GM12874 (cell line): ENCODE measurements around the gene UMODL1.
A peak's percentile ranks its signal among the peaks of the same experiment; 100 is the strongest.

Source experiments
- CTCF ChIP-seq: IDR thresholded peaks from 2 replicates; pipeline ENCODE4 v1.5.1; 2011; ENCODE audit warnings: low read depth, mild to moderate bottlenecking, control low read depth, low read length, moderate library complexity; ENCODE audit not compliant: insufficient read depth

The UMODL1 gene

GRCh38 chr21:42114646-42115045 is 43.5 kb downstream of the UMODL1 start:
- TF ChIP-seq CTCF = no peak

- no peak for TF ChIP-seq CTCF
Observed at GRCh38 chr21:42115136-42115683, 44.1 kb downstream of the UMODL1 start.

- TF ChIP-seq CTCF = peak; percentile 89
Observed at GRCh38 chr21:42117229-42117966, 46.3 kb downstream of the UMODL1 start.

GRCh38 chr21:42117967-42118780 is 47.1 kb downstream of the UMODL1 start:
- TF ChIP-seq CTCF = no peak

GRCh38 chr21:42118901-42119300 is 47.8 kb downstream of the UMODL1 start:
- TF ChIP-seq CTCF = no peak

GRCh38 chr21:42120101-42120902 is 49.2 kb downstream of the UMODL1 start:
- TF ChIP-seq CTCF = no peak

- no peak for TF ChIP-seq CTCF
Observed at GRCh38 chr21:42120903-42121535, 49.9 kb downstream of the UMODL1 start.
